ENCODE results near the gene PPARD. TPM values are rescaled to one million over a fixed set of nuclear protein-coding genes. Genes with fewer than 3 reads are reported as not detected.

The PPARD gene
- total RNA-seq, 4 donors from 2014 or later = 17.3 to 40.3 (median 35.9) TPM

DNA sequence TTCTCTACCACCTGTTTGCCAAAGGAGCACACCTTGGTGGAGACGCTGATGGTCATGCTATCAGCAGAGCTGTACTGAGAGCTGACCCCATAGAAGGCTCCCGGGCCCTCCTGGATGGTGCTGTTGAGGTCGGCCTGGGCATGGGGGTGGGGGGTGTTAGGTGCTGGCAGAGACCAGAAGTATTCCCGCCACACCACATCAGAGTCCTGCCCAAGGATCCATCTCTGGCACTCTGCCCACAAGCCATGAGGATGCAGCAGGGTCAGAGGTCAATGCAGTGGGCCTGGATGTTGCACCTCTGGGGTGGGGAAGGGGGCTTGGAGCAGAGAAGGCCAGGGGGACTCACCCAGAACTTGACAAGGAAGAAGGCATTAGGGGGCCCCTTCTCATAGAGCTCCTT lies 133.2 kb downstream of the PPARD start:
- H3K36me3 ChIP-seq = peaks cover 15% of the 10 kb centered on the region in 2 donors
- intact Hi-C loops (cut with DNase I) = no loop called here
- no peaks in the 10 kb centered on the region for H3K27me3 ChIP-seq
- no peak overlapping the region for H3K27ac ChIP-seq
- TF ChIP-seq POLR2A (IDR thresholded peaks at IDR 0.05) = no peak
- TF ChIP-seq, protein P1, sequence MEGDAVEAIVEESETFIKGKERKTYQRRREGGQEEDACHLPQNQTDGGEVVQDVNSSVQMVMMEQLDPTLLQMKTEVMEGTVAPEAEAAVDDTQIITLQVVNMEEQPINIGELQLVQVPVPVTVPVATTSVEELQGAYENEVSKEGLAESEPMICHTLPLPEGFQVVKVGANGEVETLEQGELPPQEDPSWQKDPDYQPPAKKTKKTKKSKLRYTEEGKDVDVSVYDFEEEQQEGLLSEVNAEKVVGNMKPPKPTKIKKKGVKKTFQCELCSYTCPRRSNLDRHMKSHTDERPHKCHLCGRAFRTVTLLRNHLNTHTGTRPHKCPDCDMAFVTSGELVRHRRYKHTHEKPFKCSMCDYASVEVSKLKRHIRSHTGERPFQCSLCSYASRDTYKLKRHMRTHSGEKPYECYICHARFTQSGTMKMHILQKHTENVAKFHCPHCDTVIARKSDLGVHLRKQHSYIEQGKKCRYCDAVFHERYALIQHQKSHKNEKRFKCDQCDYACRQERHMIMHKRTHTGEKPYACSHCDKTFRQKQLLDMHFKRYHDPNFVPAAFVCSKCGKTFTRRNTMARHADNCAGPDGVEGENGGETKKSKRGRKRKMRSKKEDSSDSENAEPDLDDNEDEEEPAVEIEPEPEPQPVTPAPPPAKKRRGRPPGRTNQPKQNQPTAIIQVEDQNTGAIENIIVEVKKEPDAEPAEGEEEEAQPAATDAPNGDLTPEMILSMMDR (IDR thresholded peaks at IDR 0.05) = no peak
- WGBS, 2 donors = 85 to 86% methylated on average over 2 to 4 of the region's 4 CpGs
- no peak overlapping the region for H3K4me3 ChIP-seq (replicated peaks in 1 of 3)
- no peak for DNase-seq
- no peaks in the 10 kb centered on the region for H3K9me3 ChIP-seq
- peaks cover 0 to 6% of the 10 kb centered on the region in 2 donors for H3K4me1 ChIP-seq

DNA sequence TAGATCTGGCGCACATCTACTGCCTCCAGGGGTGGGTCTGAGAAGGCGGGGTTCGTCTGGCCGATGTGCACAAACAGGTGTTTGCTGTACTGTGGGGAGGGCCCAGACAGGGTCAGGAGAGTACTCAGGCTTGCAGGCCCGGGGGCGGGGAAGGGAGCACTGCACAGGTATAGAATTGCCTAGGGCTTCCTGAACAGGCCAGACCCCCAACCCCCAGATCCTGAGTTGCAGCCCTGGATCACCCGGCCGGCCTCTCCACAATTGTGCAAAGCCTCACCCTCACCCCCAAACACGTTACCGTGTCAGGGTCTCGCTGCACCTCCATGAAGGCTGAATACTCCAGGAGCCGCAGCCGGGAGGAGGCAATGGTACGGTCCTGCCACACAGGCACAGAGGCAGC lies 133.6 kb downstream of the PPARD start:
- TF ChIP-seq, protein P1 (IDR thresholded peaks at IDR 0.05) = no peak
- TF ChIP-seq POLR2A (IDR thresholded peaks at IDR 0.05) = no peak
- Histone ChIP-seq H3K36me3 (peaks cover 10 to 11% of the 10 kb centered on the region in 2 donors), H3K27me3 (no peaks in the 10 kb centered on the region), H3K9me3 (no peaks in the 10 kb centered on the region), H3K27ac (no peak overlapping the region), H3K4me1 (peaks cover 0 to 2% of the 10 kb centered on the region in 2 donors), H3K4me3 (replicated peaks in 1 of 3) (no peak overlapping the region)
- DNase-seq = no peak
- WGBS, 2 donors = 91 to 92% methylated on average over 12 to 14 of the region's 14 CpGs
- intact Hi-C loops (cut with DNase I) = no loop called here

DNA sequence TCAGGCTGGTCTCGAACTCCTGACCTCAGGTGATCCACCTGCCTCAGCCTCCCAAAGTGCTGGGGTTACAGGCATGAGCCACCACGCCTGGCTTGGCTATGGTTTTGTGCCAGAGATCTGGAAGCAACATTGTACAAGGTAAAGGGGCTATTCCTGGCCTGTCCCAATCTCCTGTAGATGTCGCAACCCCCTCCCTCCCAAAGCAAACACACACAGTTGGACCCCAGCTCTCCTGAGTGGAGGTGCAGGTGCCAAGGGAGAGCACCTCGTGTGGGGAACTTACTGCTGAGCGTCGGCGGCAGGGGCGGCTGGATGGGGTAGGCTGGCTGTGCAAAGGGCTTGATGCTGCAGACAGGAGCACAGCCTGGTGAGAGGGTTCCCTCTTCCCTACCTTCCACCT lies 134.7 kb downstream of the PPARD start:
- Histone ChIP-seq H3K36me3 (peaks cover 7 to 10% of the 10 kb centered on the region in 2 donors), H3K27me3 (no peaks in the 10 kb centered on the region), H3K4me1 (no peaks in the 10 kb centered on the region), H3K4me3 (replicated peaks in 1 of 3) (no peak overlapping the region), H3K9me3 (no peaks in the 10 kb centered on the region), H3K27ac (no peak overlapping the region)
- WGBS, 2 donors = 85 to 86% methylated on average over 6 to 7 of the region's 8 CpGs
- intact Hi-C loops (cut with DNase I) = no loop called here
- no peak for DNase-seq
- TF ChIP-seq POLR2A (IDR thresholded peaks at IDR 0.05) = no peak
- TF ChIP-seq, protein P1 (IDR thresholded peaks at IDR 0.05) = no peak

Small RNA genes lying within 50 kb of the gene (microRNA-seq; reads per million reads assigned to microRNA genes)
- 1.1 reads per million for gene MIR7111

Small RNA genes lying within 50 kb of the gene (small RNA-seq; reads per million reads assigned to genes)
- not detected for gene MIR7111

Other genes with a start within 250 kb of the PPARD start
- gene TCP11, start 201.2 kb upstream of the PPARD start, total RNA-seq = 1 to 10 TPM in 2 of 4 donors, not detected in 2; 1.0 to 2.8 TPM
- gene SCUBE3, start 128.6 kb upstream of the PPARD start, total RNA-seq = 100 to 1,000 TPM in 1 of 4 donors, 10 to 100 TPM in 3; 45.5 to 119 (median 66.3) TPM
- gene ZNF76, start 82.8 kb upstream of the PPARD start, total RNA-seq = 10 to 100 TPM; 54.3 to 81.7 (median 71.6) TPM
- 1 to 10 TPM; 5.2 to 9.3 (median 6.0) TPM for gene DEF6, start 44.7 kb upstream of the PPARD start, total RNA-seq
- 1 to 10 TPM; 4.1 to 6.6 (median 6.2) TPM for gene FANCE, start 109.8 kb downstream of the PPARD start, total RNA-seq
- gene RPL10A, start 125.8 kb downstream of the PPARD start, total RNA-seq = 1,000 to 10,000 TPM; 1,123 to 2,881 (median 1,235) TPM
- 10 to 100 TPM in 3 of 4 donors, 1 to 10 TPM in 1; 9.9 to 17.0 (median 11.2) TPM for gene TEAD3, start 154.5 kb downstream of the PPARD start, total RNA-seq
- not detected for gene TULP1, start 170.3 kb downstream of the PPARD start, total RNA-seq

All from thyroid gland (tissue), 4 donors.